IPS DF 19.7 (cell line): ENCODE data around the gene ZNF648.
"Not testable (repeated sequence)": the region's sequence is repeated elsewhere in the genome, so short reads cannot be mapped to it uniquely, and the experiment has no call there.

ENCODE experiments used
- DNase-seq: peaks from one replicate; pipeline ENCODE4 v3.0.0-alpha.2; 2013; ENCODE audit warnings: low read depth, low spot score

Gene ZNF648

DNA sequence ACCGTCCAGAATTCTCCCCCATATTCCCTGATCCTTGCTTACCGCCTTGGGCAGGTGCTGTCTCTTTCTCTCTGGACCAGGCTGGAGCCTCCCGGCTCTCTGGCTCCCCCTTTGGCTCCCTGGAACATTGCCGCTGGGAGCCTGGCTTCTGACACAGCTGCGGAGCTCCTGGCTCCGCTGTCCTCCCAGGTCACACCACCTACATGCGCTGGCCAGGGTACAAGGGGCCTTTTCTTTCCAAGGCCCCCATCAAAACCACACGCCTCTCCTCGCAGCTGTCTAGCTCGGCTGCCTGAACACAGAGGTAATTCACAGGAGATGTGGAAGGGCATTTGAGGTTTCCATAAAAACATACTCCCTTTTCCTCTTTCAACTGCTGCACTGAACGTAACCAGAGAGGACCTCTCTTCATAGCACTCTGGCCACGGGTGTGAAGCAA lies 7.5 kb upstream of the ZNF648 start:
- DNase-seq: peak; percentile 61

GRCh38 chr1:182066934-182067333 lies 5.4 kb upstream of the ZNF648 start:
- no peak for DNase-seq

DNA sequence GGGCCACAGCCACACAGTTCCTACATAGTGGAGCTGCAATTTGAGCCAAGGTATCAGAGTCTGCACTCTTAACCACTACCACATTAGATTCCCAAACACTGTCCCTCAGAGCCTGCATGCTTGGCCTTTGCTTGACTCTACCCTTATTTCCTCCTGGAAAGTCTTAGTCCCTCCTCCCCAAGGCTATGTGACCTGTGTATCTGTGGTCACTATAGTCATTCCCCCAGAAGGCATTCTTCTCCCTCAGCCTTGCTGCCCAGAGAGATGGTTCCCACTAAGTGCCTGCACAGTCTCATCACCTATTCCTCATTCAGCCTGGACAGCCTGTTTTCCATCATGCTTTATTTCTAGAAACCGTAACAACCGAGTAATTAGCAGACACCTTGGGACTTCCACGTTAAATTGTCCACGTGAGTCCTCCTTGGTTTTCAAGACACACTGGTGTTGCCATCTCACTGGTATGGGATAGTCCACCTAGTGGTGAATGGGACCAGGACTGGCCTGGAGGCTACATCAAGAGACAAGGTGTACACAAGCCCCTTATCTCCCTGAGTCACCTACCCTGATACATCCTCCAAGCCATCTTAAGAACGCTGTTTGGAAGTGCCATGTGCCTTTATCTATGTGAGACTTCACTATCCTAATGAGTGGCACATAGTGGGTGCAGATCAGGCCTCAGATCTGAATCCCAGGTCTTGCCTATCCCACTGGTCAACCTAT lies 3.8 kb upstream of the ZNF648 start:
- no peak for DNase-seq

- DNase-seq: no peak
Observed at GRCh38 chr1:182064611-182065010, 3.1 kb upstream of the ZNF648 start.

DNA sequence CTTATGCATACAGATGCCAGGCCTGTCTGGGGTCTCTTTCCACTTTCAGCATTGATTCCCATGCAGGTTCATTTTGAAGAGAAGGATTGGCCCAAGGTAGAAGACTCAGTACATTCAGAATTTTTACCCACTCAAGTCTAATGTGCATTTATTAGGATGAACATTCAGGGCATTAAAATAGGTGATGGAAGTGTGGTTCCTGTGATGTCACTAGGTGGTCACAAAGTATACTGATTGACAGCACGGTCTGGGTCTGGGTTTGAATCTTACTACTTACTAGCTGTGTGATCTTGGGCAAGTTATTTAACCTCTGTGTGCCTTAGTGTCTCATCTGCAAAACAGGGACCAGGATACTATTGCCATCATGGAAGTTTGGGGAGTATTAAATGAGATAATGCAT lies 711 bp upstream of the ZNF648 start:
- no peak for DNase-seq

- DNase-seq: no peak
Observed at GRCh38 chr1:182060877-182061276, 635 bp downstream of the ZNF648 start.

GRCh38 chr1:182059936-182060335 lies 1.6 kb downstream of the ZNF648 start:
- DNase-seq: no peak

DNA sequence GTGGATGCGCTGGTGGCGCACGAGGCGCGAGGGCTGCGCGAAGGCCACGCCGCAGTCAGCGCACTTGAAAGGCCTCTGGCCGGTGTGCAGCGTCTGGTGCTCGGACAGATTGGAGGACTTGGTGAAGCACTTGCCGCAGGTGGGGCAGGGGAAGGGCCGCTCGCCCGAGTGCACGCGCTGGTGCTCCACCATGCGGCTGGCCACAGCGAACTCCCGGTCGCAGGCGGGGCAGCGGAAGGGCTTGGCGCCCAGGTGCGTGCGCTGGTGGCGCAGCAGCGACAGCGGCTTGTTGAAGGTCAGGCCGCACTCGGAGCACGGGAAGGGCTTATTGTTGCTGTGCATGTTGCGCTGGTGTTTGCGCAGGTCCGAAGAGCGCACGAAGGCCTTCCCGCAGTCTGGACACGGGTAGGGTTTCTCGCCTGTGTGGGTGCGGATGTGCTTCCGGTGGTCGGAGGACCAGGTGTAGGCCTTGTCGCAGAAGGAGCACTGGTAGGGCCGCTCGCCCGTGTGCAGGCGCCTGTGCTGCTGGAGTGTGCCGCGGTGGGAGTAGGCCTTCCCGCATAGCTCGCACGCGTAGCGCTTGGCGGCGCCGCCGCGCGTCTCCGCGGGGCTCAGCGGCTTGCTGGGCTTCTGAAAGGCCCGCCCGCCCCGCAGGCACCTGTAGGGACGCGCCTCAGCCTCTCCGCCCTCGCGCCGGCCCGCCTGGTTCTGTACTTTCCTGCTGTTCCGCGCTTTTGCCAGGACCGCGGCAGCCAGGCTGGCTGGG lies 4.7 kb downstream of the ZNF648 start:
- no peak for DNase-seq

- no peak for DNase-seq
Observed at GRCh38 chr1:182054698-182055326, 6.7 kb downstream of the ZNF648 start.

- no peak for DNase-seq
Observed at GRCh38 chr1:182052355-182052754, 9.2 kb downstream of the ZNF648 start.

GRCh38 chr1:182051938-182052337 lies 9.6 kb downstream of the ZNF648 start:
- DNase-seq: no peak

DNA sequence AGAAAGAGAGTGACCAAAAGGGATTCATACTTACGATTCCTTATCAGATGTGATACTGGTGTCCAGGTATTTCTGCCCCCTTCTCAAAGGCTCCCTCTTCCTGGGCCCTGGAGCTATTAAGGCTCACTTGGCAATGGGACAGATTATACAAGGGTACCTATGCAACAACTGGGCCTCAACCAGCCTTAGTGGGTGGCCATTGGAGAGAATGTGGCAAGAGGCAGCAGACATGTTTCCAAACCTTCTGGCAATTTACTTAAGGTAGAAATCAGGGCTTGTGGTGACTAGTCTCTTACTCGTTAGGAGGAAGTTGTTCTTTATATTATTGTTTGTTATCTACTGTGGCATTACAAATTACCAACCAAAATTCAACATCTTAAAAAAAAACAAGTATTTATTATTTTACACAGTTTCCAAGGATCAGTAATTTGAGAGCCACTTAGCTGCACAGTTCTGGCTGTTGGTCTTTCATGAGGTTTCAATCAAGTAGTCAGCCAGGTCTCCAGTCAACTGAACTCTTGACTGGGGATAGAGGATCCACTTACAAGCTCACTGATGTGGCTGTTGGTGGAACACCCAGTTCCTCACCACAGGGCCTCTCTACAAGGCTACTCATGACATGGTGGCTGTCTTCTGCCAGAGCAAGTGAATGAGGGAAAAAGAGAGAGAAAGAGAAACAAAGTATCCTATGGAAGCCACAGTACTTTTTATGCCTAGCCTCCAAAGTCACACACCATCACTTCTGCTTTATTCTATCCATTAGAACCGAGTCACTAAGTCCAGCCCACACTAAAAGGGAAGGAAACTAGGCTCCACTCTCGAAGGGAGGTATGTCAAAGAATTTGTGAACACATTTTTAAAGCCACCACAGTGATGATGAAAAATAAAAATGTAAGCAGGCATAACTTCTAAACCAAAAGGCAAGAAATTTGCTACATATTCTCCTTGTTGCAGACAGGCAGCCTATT lies 10.7 kb downstream of the ZNF648 start:
- DNase-seq: no peak

- DNase-seq: no peak
Observed at GRCh38 chr1:182048562-182048961, 12.9 kb downstream of the ZNF648 start.

GRCh38 chr1:182046763-182047162 lies 14.7 kb downstream of the ZNF648 start:
- DNase-seq: no peak

DNA sequence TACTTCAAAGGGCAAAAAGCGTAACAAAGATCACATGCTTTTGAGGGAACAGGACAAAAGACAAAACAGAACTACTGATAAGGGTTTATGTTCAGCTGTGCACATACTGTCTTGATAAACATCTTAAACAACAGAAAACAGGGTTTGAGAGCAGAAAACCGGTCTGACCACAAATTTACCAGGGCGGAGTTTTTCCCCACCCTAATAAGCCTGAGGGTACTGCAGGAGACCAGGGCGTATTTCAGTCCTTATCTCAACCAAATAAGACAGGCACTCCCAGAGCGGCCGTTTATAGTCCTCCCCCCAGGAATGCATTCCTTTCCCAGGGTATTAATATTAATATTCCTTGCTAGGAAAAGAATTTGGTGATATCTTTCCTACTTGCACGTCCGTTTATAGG lies 16.0 kb downstream of the ZNF648 start:
- not testable (repeated sequence) for DNase-seq

GRCh38 chr1:182041615-182042014 lies 19.9 kb downstream of the ZNF648 start:
- DNase-seq: no peak

GRCh38 chr1:182038220-182038619 lies 23.3 kb downstream of the ZNF648 start:
- DNase-seq: no peak

GRCh38 chr1:182035097-182035770 lies 26.3 kb downstream of the ZNF648 start:
- no peak for DNase-seq

GRCh38 chr1:182032251-182032650 lies 29.3 kb downstream of the ZNF648 start:
- DNase-seq: no peak

DNA sequence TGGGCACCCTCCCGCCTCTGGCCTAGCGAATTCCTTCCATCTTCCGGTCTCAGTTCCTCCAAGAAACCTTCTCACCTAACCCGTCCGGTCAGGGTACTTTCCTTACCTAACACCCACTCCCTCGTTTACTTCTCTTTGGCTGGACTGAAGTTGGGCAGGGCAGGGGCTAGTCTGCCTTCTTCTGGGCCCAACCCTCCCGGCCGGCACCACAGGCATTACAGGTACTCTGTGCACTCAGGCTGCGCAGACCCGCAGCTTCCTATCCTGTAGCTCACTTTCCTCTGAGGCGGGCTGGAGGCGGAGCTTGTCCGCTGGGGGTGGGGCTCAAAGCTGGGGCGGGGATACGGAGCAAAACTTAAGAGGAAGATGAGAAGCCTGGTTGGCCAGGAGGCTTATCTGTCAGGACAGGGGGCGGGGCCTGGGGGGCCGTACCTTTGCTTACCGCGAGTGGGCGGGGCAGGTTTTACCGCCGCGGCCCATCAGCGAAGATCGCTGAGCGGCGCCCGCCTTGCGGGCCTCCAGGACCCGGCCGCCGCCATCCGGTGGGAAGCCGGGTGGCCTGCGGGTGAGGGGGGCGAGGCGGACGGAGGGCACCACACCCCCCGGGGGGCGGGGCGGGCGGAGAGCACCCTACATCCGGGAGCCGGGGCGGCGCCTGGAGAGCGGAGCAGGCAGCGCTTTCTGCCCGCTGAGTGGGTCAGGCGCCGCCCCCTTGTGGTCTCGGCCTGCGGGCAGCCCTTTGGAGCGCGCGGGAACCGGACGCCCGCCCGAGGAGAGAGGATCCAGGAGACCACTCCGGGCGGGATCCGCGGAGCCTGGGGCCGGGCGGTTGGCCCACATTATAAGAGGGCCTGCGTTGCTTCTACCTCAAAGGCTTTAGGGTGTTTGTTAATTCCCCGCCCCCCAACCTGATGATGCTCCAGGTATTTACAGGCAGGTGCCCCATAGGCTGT lies 31.9 kb downstream of the ZNF648 start:
- peak; percentile 82 for DNase-seq
